Breast epithelium (tissue), 3 donors: ENCODE measurements around the gene BIRC6.

Experiments used
- CTCF ChIP-seq, 3 donors: fragments of 450-650 bp; IDR thresholded peaks; one replicate each; pipeline ENCODE4 v1.5.1; 2016 to 2017; ENCODE audit warnings: antibody characterized with exemption in 3 of 3, mild to moderate bottlenecking in 3 of 3, moderate library complexity in 3 of 3
- POLR2A ChIP-seq: fragments of 450-650 bp; IDR thresholded peaks from one replicate; pipeline ENCODE4 v1.6.1; 2016; ENCODE audit warnings: antibody characterized with exemption, mild to moderate bottlenecking, moderate library complexity
- POLR2AphosphoS5 ChIP-seq, 3 donors: sonication (generic); formaldehyde crosslinking; IDR thresholded peaks; one replicate each; pipeline ENCODE4 v1.6.1; 2017; ENCODE audit warnings: antibody characterized with exemption in 3 of 3

- TF ChIP-seq CTCF (IDR thresholded peaks at IDR 0.05) (no peak), POLR2A (no peak), POLR2AphosphoS5 (IDR thresholded peaks at IDR 0.05) (no peak)
These were observed 27.7 kb downstream of the BIRC6 start for GRCh38 chr2:32384529-32384928.
